ENCODE data around the gene SLC38A1. TPM values are rescaled to one million over a fixed set of nuclear protein-coding genes. Genes with fewer than 3 reads are reported as not detected.

Gene SLC38A1
- total RNA-seq, 4 donors from 2014 or later, result 41.9 to 82.3 (median 49.8) TPM

DNA sequence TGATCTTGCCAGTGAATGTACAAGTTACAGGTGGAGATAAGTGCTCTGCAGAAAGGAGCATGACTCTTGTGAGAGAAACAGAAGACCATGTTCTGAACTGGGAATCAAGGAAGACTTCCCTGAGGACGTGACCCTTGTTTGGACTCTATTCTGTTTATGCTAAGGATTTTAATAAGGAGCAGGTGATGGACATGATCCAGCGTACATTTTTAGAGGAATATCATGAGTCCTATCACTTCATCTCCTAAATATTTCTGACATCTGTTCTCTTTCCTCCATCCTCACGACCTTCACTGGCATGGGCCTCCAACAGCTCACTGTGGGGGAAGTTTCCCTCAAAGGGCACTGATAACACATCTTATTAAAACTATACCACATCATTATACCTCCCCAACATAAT, 7.9 kb upstream of the SLC38A1 start:
- peaks cover 0 to 7% (median 0%) of the 10 kb centered on the region in 4 donors for H3K4me1 ChIP-seq
- no peak overlapping the region for H3K4me3 ChIP-seq
- no peak for DNase-seq
- H3K27ac ChIP-seq, result no peak overlapping the region
- no peaks in the 10 kb centered on the region for H3K36me3 ChIP-seq
- H3K27me3 ChIP-seq, result no peaks in the 10 kb centered on the region
- no peak for TF ChIP-seq POLR2A (IDR thresholded peaks at IDR 0.05)
- TF ChIP-seq, protein P1, sequence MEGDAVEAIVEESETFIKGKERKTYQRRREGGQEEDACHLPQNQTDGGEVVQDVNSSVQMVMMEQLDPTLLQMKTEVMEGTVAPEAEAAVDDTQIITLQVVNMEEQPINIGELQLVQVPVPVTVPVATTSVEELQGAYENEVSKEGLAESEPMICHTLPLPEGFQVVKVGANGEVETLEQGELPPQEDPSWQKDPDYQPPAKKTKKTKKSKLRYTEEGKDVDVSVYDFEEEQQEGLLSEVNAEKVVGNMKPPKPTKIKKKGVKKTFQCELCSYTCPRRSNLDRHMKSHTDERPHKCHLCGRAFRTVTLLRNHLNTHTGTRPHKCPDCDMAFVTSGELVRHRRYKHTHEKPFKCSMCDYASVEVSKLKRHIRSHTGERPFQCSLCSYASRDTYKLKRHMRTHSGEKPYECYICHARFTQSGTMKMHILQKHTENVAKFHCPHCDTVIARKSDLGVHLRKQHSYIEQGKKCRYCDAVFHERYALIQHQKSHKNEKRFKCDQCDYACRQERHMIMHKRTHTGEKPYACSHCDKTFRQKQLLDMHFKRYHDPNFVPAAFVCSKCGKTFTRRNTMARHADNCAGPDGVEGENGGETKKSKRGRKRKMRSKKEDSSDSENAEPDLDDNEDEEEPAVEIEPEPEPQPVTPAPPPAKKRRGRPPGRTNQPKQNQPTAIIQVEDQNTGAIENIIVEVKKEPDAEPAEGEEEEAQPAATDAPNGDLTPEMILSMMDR (IDR thresholded peaks at IDR 0.05), result no peak
- H3K9me3 ChIP-seq, result no peaks in the 10 kb centered on the region

DNA sequence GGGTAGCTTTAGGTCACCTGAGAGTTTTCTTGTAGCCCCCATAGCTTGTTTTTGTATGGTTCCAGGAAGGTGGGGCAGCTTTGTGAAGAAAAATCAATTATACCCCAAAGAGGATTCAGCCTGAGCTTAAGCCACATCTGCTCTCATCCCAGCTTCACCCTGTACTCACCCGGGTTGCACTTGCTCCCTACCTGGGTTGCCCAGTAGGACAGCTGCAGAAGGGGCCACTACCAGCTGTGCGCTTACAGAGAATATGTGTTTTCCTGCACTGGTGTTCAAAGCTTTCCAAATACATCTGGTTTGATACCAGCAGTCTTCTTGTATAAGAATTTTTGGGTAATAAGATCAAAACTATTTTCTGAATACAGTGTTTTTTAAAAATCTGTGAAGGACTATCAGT, 3.0 kb upstream of the SLC38A1 start:
- TF ChIP-seq POLR2A (IDR thresholded peaks at IDR 0.05), result no peak
- TF ChIP-seq, protein P1 (IDR thresholded peaks at IDR 0.05), result no peak
- H3K4me3 ChIP-seq, result no peak overlapping the region
- DNase-seq, result no peak
- H3K9me3 ChIP-seq, result no peaks in the 10 kb centered on the region
- H3K4me1 ChIP-seq, result peaks cover 0 to 13% (median 0%) of the 10 kb centered on the region in 4 donors
- no peaks in the 10 kb centered on the region for H3K36me3 ChIP-seq
- no peaks in the 10 kb centered on the region for H3K27me3 ChIP-seq
- no peak overlapping the region for H3K27ac ChIP-seq

DNA sequence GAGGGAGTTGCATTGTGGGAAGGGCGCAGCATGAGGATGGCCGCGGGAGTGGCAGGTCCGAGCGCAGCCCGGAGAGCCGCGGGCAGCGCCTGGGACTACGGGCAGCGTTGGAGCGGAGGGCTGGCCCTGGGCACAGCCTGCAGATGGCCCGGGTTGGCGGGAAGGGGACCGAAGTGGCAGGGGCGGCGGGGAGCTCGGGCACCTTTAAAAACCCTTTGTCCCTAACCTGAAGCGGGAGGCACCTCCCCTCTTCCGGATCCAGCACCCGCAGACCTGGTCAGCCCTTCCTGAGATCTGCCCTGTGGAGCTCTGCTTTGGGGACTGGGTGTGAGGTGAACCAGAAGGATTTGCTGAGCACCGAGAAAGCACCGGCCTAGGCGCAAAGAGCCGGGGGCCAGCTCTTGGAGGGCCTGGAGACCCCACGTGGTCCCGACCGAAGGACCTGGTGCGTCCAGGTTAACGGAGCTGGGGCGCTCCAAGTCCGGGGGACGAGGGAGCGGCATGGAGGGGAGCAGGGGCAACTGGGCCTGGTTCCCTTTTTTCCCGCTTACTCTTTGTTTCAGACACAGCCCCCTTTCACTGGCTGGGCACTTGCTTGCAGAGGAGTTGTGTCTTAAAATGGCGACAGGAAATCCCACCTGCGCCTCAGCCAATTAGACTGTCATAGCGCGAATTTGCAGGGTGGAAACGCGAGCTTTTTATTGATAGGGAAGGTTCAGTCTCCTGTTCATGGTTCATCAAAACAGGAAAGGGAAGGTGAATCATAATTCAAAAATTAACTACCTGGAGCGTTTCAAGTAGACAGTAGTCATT, 792 bp upstream of the SLC38A1 start:
- Histone ChIP-seq H3K27me3 (no peaks in the 10 kb centered on the region), H3K9me3 (no peaks in the 10 kb centered on the region), H3K27ac (peak overlapping the region; percentile 92 to 96 (median 94)), H3K4me3 (peak overlapping the region; percentile 70 to 75 (median 74)), H3K4me1 (peaks cover 0 to 13% (median 0%) of the 10 kb centered on the region in 4 donors), H3K36me3 (no peaks in the 10 kb centered on the region)
- peak in 2 of 3 donors; percentile 76 to 82 for DNase-seq
- TF ChIP-seq, protein P1 (IDR thresholded peaks at IDR 0.05), result no peak
- TF ChIP-seq POLR2A (IDR thresholded peaks at IDR 0.05), result peak in 1 of 2 donors; percentile 23

DNA sequence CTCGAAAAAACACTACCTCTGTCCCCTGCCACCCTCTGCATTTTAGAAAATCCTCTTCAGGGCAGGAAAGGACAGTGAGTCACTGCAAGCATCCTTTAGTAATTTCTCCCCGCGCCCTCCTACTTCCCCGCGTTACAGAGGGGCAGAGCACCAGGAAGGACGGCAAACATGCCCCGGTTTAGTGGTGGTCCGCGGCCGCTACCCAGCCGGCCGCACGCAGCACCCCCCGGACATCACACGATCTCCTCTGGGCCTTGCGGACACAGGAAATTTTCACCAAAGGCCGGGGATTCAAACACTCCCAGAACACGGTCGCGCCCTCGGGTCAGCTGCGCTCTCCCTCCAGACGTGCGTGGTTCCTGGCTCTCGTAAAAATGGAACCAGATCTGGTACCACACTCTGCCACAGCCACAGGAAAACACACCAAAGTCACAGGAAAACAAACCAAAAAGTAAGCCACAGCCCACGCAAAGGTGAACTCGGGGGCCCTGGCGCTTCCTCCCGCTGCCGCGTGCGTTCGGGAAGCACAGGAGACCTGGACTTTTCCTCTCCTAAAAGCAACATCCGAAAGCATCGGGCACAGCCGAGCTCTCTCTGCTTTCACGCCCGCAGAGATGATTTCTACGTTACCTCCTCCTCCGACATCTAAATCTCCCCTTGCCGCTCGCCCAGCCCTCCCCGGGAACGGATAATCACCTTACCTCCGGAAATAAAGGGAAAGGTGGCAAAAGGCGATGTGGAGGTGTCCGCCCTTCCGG, 839 bp downstream of the SLC38A1 start:
- TF ChIP-seq, protein P1 (IDR thresholded peaks at IDR 0.05), result no peak
- no peak for TF ChIP-seq POLR2A (IDR thresholded peaks at IDR 0.05)
- Histone ChIP-seq H3K27ac (peak overlapping the region; percentile 92 to 96 (median 94)), H3K36me3 (no peaks in the 10 kb centered on the region), H3K4me1 (peaks cover 0 to 6% (median 0%) of the 10 kb centered on the region in 4 donors), H3K4me3 (peak overlapping the region; percentile 70 to 75 (median 74)), H3K9me3 (no peaks in the 10 kb centered on the region), H3K27me3 (no peaks in the 10 kb centered on the region)
- peak in 1 of 3 donors; percentile 51 for DNase-seq

DNA sequence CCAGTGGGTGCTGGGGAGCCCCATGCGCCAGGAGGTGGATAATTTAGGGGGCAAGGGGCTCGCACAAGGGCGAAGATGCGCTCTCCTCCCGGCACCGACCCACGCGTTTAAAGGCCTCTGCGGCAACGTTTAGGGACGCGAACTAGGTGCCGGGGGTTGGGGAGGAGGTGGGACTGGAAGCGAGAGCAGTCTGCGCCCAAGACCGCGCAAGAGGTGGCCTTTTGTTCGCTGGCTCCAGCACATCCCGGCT, 1.3 kb downstream of the SLC38A1 start:
- Histone ChIP-seq H3K27ac (peak overlapping the region; percentile 92 to 96 (median 94)), H3K36me3 (no peaks in the 10 kb centered on the region), H3K27me3 (no peaks in the 10 kb centered on the region), H3K4me3 (peak overlapping the region; percentile 70 to 75 (median 74)), H3K9me3 (no peaks in the 10 kb centered on the region), H3K4me1 (peaks cover 0 to 6% (median 0%) of the 10 kb centered on the region in 4 donors)
- no peak for TF ChIP-seq POLR2A (IDR thresholded peaks at IDR 0.05)
- TF ChIP-seq, protein P1 (IDR thresholded peaks at IDR 0.05), result no peak
- peak in 1 of 3 donors; percentile 65 for DNase-seq
